Superior temporal gyrus (tissue), 1 donor: ENCODE results near the gene TNFRSF4.

Experiments
- DNase-seq: peaks from one replicate; pipeline ENCODE4 v3.0.0-alpha.2; 2016; ENCODE audit errors: extremely low spot score

Gene TNFRSF4

GRCh38 chr1:1232796-1233566 lies 19.0 kb upstream of the TNFRSF4 start:
- DNase-seq = no peak

GRCh38 chr1:1232208-1232795 lies 18.3 kb upstream of the TNFRSF4 start, which contains the start of gene B3GALT6:
B3GALT6 (plus strand) TSS chr1:1232237; CDS start chr1:1232279, 42 bp downstream.
- DNase-seq = no peak

- DNase-seq = peak; percentile 95
Observed at GRCh38 chr1:1231400-1232207, 17.7 kb upstream of the TNFRSF4 start, which contains the start of gene SDF4. SDF4 (minus strand) TSS chr1:1232001; CDS start chr1:1228772, 3,229 bp downstream.

DNA sequence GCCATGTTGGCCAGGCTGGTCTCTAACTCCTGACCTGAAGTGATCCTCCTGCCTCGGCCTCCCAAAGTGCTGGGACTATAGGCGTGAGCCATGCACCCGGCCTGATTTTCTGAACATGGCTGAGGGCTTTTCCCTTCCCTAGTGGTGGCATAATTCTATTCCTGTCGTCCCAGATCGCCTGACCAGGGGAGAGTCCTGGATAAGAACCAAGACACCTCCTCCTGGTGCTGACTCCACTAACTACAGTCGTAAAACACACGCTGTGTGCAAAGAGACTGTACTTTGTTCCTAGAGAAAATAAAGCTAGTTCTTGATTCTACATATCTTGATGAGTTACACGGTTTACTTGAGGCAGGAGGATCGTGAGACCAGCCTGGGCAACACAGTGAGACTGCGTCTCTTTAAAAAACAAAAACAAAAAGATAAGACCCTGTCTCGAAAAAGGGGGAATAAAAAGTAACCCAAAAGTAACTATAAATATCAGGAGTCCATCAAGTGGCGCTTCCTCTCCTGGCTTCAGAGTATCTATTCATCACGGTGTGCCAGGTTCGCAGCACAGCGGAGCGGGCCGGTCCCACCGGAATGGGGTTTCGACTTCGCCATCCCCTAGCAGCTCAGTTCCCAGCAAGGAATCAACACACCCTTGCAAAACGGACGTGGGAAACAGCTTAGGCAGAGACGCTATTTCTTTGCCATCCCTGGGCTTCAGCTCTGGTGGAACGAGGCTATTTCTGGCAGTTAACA lies 16.9 kb upstream of the TNFRSF4 start:
- no peak for DNase-seq

GRCh38 chr1:1229770-1230169 lies 15.8 kb upstream of the TNFRSF4 start:
- no peak for DNase-seq

- no peak for DNase-seq
Observed at GRCh38 chr1:1228596-1229321, 14.8 kb upstream of the TNFRSF4 start.

- DNase-seq = no peak
Observed at GRCh38 chr1:1228187-1228586, 14.2 kb upstream of the TNFRSF4 start.

DNA sequence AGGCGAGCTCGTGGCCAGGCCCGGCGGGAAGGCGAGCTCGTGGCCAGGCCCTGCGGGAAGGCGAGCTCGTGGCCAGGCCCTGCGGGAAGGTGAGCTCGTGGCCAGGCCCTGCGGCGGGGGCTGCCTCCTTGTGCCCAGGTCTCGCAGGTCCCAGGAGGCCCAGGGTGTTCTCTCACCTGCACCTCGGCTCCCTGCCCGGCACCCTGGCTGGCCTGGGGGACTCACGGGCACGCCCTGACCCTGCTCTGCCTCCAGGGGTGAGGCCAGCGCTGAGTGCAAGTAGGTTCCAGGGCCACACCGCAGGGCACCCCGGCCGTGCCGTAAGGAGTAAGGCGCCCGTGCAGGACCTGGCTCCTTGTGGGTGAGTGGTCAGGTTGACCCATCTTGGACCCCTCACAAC lies 13.4 kb upstream of the TNFRSF4 start:
- no peak for DNase-seq

- no peak for DNase-seq
Observed at GRCh38 chr1:1226566-1227362, 12.8 kb upstream of the TNFRSF4 start.

GRCh38 chr1:1225913-1226312 lies 12.0 kb upstream of the TNFRSF4 start:
- DNase-seq = no peak

GRCh38 chr1:1225238-1225845 lies 11.4 kb upstream of the TNFRSF4 start:
- DNase-seq = no peak

DNA sequence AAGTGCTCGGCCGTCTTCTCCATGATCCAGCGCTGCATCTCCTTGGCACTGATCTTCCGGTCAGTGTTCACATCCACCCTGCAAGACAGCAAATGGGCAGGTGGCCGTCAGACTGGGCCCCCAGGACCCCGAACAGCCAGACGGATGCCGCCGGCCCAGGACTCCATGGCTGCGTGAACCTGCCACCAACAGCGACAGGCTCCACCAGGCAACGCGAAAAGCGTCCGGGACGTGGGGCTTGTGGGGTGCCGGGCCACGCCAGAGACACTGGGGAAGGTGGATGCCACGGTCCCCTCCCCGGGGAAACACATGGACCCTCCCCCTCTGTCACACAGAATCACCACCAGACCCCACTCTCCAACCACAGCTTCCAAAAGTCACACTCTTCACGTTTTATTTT lies 9.9 kb upstream of the TNFRSF4 start:
- DNase-seq = no peak

DNA sequence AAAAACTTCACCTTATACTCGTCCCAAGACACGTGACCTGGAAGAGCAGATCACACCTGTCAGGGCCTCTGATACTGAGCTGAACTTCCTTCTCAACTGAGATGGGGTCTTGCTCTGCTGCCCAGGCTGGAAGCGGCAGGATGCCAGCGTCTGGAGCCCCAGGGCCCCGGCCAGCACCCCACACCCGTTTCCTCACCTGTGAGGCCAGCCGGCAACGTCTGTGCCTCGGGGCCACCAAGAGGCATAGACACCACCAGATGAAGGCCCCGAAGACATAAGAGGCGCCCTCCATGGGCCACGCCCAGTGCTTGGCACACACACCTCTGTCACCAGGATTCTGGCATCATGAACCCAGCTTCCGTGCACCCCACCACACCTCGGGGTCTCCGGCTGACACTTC lies 9.4 kb upstream of the TNFRSF4 start:
- DNase-seq = no peak

DNA sequence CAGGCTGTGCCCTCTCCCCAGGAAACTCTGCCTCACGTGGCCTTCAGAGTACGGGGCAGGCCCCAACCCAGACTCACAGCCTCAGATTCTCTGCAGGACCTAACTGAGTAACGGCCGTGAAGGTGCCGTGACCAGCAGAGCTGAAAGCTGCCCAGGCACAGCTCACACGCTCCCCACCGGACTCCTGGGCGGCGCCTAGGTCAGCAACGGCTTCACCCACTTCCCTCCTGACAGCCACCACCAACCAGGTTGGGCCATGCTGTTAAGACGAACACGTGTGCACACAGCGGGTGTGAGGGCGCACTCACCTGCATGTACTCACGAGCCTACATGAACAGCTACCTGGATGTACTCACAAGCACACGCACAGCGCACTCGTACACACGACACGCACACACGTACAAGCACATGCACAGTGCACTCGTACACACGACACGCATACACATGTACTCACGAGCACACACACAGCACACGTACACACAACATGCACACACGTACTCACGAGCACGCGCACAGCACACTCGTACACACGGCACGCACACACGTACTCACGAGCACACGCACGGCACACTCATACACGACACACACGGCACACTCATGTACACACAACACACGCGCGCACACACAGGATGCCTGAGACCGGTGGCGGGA lies 8.7 kb upstream of the TNFRSF4 start:
- DNase-seq = no peak

DNA sequence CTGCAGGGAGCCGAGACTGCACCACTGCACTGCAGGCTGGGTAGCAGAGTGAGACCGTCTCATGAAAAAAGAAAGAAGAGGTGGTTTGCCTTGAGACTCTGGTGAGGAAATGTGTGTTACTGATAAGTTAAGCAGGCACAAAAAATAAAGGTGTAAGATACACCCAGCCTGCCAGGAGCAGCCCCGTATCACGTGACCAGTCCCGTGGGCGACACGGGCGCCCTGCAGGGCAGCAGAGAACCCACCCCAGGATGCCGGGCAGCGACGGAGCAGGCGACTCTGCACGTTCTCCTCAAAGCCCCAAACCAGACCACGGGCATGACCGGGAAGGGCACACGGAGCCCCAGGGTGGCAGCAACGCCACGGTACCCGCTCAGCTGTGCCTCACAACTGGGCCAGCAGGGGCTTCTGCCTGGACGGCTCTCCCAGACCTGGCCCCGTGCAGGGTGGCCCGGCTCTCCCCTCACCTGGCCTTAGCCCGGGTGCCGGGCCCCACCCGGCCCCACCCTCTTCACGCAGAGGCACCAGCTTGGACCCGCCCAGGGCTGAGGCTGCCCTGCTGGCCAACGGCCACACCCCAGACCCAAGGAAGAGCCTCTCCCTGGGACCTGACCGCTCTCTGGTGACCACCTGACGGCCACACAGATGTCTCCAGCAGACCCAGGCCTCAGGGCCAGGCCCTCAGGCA lies 8.1 kb upstream of the TNFRSF4 start:
- DNase-seq = no peak

DNA sequence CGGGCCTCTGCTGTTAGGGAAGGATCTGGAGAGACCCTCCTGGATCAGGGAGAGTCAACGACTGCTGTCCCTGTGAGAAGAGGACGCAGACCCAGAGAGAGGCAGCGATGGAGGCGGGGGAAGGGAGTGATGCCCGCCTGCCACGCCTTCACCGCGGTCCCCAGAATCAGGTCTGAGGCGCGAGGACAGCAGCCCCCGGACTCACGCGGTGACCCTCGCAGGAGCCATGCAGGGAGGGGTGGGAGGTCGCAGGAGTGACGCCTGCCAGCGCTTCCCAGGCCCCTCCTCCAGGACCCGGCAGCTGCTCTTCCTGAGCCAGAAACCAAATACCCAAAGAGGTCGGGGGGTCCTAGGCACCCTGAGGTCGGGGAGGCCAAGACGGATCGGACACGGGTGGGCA lies 6.2 kb upstream of the TNFRSF4 start:
- DNase-seq = no peak

DNA sequence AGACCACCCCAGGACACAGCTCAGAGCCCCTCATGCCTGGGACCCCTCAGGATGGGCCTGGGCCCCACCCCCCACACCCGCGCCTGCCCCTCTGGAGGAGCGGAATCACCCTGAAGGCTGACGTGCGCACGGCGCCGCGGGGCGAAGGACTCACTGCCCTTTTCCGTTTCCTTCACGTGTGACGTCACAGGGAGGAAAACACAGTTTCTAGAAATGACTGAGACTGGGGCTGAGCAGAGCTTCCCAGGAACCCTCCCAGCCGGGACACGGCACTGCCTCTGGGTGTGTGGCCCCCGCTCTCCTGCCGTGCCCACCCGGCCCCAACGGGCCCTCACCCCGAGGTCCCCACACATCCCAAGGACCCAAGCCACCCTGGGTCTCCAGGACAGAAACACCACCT lies 5.4 kb upstream of the TNFRSF4 start:
- DNase-seq = no peak

- DNase-seq = no peak
Observed at GRCh38 chr1:1218524-1219200, 4.7 kb upstream of the TNFRSF4 start.
